K562 (cell line): Measurements from ENCODE around the gene PPIL1. TPM values are rescaled to one million over a fixed set of nuclear protein-coding genes. Genes with fewer than 3 reads are reported as not detected.

Experiments used
- BACH1 ChIP-seq: fragments of 200-800 bp; sonication (Bioruptor generic); IDR thresholded peaks from 2 replicates; pipeline ENCODE4 v1.6.1; 2016; ENCODE audit warnings: missing genetic modification characterization, missing compliant biosample characterization
- CCAR2 ChIP-seq: fragments of 200-400 bp; formaldehyde crosslinking; IDR thresholded peaks from 2 replicates; pipeline ENCODE4 v1.6.1; 2017; ENCODE audit warnings: mild to moderate bottlenecking, low read depth, low read length
- CREM ChIP-seq: IDR thresholded peaks from 2 replicates; pipeline ENCODE4 v1.6.1; 2014; ENCODE audit warnings: antibody characterized with exemption, low read depth
- CXXC5 ChIP-seq: fragments of 250-450 bp; sonication (Bioruptor Pico); IDR thresholded peaks from 2 replicates; pipeline ENCODE4 v1.8.0; 2022; ENCODE audit warnings: inconsistent platforms, mild to moderate bottlenecking, moderate library complexity
- EP300 ChIP-seq: IDR thresholded peaks from 2 replicates; pipeline ENCODE4 v1.6.1; 2012; ENCODE audit warnings: low read length, improper control_type of control experiment
- FOXP4 ChIP-seq: sonication (generic); formaldehyde crosslinking; IDR thresholded peaks from 2 replicates; pipeline ENCODE4 v1.8.0; 2022; ENCODE audit warnings: mild to moderate bottlenecking, missing genetic modification reagents, borderline replicate concordance
- GATA2 ChIP-seq: sonication (generic); formaldehyde crosslinking; IDR thresholded peaks from 2 replicates; pipeline ENCODE4 v1.4.0; 2020; ENCODE audit warnings: mild to moderate bottlenecking, missing genetic modification reagents
- GATAD2A ChIP-seq: fragments of 450-650 bp; IDR thresholded peaks from 2 replicates; pipeline ENCODE4 v1.6.1; 2017
- GATAD2B ChIP-seq: fragments of 450-650 bp; IDR thresholded peaks from 2 replicates; pipeline ENCODE4 v1.6.1; 2017; ENCODE audit warnings: mild to moderate bottlenecking, borderline replicate concordance
- HDAC2 ChIP-seq: fragments of 450-650 bp; IDR thresholded peaks from 2 replicates; pipeline ENCODE4 v1.6.1; 2016; ENCODE audit warnings: mild to moderate bottlenecking
- HNRNPK ChIP-seq: fragments of 200-400 bp; formaldehyde crosslinking; IDR thresholded peaks from one replicate; pipeline ENCODE4 v1.6.1; 2018; ENCODE audit warnings: mild to moderate bottlenecking, low read depth, low read length; ENCODE audit not compliant: poor library complexity, severe bottlenecking
- JUN ChIP-seq, 2 experiments: sonication (generic) in 1 of 2; formaldehyde crosslinking in 1 of 2; IDR thresholded peaks; 2 replicates each; pipeline versions ENCODE4 v1.6.1 to v1.8.0; 2012 to 2022; ENCODE audit warnings: borderline replicate concordance in 2 of 2, mild to moderate bottlenecking in 2 of 2, improper control_type of control experiment in 1 of 2, low read depth in 1 of 2, low read length in 1 of 2, missing genetic modification reagents in 1 of 2
- MTA2 ChIP-seq: fragments of 450-650 bp; IDR thresholded peaks from 2 replicates; pipeline ENCODE4 v1.6.1; 2016; ENCODE audit warnings: low read depth
- MYNN ChIP-seq, 2 experiments: sonication (generic); formaldehyde crosslinking in 1 of 2; IDR thresholded peaks; 2 replicates each; pipeline versions ENCODE4 v1.5.0 to v1.6.1; 2016 to 2020; ENCODE audit warnings: antibody characterized with exemption in 1 of 2, missing genetic modification reagents in 1 of 2
- NFIC ChIP-seq: fragments of 450-650 bp; IDR thresholded peaks from 2 replicates; pipeline ENCODE4 v1.6.1; 2017; ENCODE audit warnings: mild to moderate bottlenecking, inconsistent platforms
- NR2C2 ChIP-seq, 2 experiments: fragments of 200-800 bp in 1 of 2; sonication (Bioruptor generic) in 1 of 2; sonication (generic) in 1 of 2; formaldehyde crosslinking in 1 of 2; IDR thresholded peaks; 2 replicates each; pipeline versions ENCODE4 v1.6.1 to v1.8.0; 2016 to 2022; ENCODE audit warnings: mild to moderate bottlenecking in 1 of 2, missing compliant biosample characterization in 1 of 2, missing genetic modification characterization in 1 of 2, missing genetic modification reagents in 1 of 2
- PTRF ChIP-seq: fragments of 450-650 bp; IDR thresholded peaks from 2 replicates; pipeline ENCODE4 v1.6.1; 2016; ENCODE audit warnings: mild to moderate bottlenecking, missing genetic modification characterization, missing compliant biosample characterization
- RNF2 ChIP-seq: sonication (generic); IDR thresholded peaks from 2 replicates; pipeline ENCODE4 v1.6.1; 2016
- TAF7 ChIP-seq: fragments of 450-650 bp; IDR thresholded peaks from 2 replicates; pipeline ENCODE4 v1.6.1; 2016; ENCODE audit warnings: missing genetic modification characterization, missing compliant biosample characterization
- TAF9B ChIP-seq: fragments of 450-650 bp; IDR thresholded peaks from 2 replicates; pipeline ENCODE4 v1.6.1; 2018; ENCODE audit warnings: mild to moderate bottlenecking; ENCODE audit not compliant: partially characterized antibody
- ZKSCAN8 ChIP-seq: fragments of 200-800 bp; sonication (Bioruptor generic); IDR thresholded peaks from 2 replicates; pipeline ENCODE4 v1.6.1; 2016; ENCODE audit warnings: missing genetic modification characterization, missing compliant biosample characterization
- ZNF134 ChIP-seq: fragments of 250-450 bp; sonication (Bioruptor Pico); conservative IDR thresholded peaks from 2 replicates; pipeline ENCODE4 v1.4.0; 2020
- ZNF316 ChIP-seq: fragments of 450-650 bp; IDR thresholded peaks from 2 replicates; pipeline ENCODE4 v1.6.1; 2016
- ZNF668 ChIP-seq: fragments of 250-450 bp; sonication (Bioruptor Pico); IDR thresholded peaks from 2 replicates; pipeline ENCODE4 v1.8.0; 2022; ENCODE audit warnings: mild to moderate bottlenecking, inconsistent platforms
- polyA plus RNA-seq, 8 experiments: library from polyadenylated mRNA; depleted of rRNA in 4 of 8; stranded (reverse) in 5 of 8; unstranded in 3 of 8; fragments of >200 nt; fragmentation: Nextera tagmentation in 2 of 8; fragmentation: Illumina TruSeq in 1 of 8; extraction: Ambion mirVana in 2 of 8; extraction: Trizol in 1 of 8; gene quantifications; 2 replicates each; pipeline versions ENCODE4 v1.2.1 to v1.2.3, GENCODE V29; 2011 to 2014; ENCODE audit warnings: inconsistent platforms in 1 of 8, missing spikeins in 1 of 8
- total RNA-seq, 7 experiments: library from RNA; depleted of rRNA in 6 of 7; stranded (reverse); fragments of >200 nt in 6 of 7; fragmentation: Illumina TruSeq in 2 of 7; extraction: Trizol in 2 of 7; gene quantifications; 2 replicates each; pipeline versions ENCODE4 v1.2.1 to v1.2.3, GENCODE V29; 2011 to 2021; ENCODE audit warnings: low replicate concordance in 1 of 7
- TF ChIP-seq, protein P1 (sequence below): fragments of 450-650 bp; IDR thresholded peaks from 2 replicates; pipeline ENCODE4 v1.6.1; 2016
- TF ChIP-seq, protein P2 (sequence below): fragments of 450-650 bp; IDR thresholded peaks from 2 replicates; pipeline ENCODE4 v1.6.1; 2016; ENCODE audit warnings: missing biosample characterization, missing genetic modification characterization

Gene PPIL1
- total and polyA plus RNA-seq, 9 of the 15 experiments (the other 6 are each of a cell fraction or from before 2014, with no cell fraction given) = 65.8 to 205 (median 130) TPM

GRCh38 chr6:36862164-36862847 lies 12.3 kb downstream of the PPIL1 start (continued):
- TF ChIP-seq, protein P1, sequence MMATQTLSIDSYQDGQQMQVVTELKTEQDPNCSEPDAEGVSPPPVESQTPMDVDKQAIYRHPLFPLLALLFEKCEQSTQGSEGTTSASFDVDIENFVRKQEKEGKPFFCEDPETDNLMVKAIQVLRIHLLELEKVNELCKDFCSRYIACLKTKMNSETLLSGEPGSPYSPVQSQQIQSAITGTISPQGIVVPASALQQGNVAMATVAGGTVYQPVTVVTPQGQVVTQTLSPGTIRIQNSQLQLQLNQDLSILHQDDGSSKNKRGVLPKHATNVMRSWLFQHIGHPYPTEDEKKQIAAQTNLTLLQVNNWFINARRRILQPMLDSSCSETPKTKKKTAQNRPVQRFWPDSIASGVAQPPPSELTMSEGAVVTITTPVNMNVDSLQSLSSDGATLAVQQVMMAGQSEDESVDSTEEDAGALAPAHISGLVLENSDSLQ = peak; percentile 93
- TF ChIP-seq ZNF668 (CRISPR knock-in tag) = peak; percentile 59; the same call in 1 of the 2 replicates
- TF ChIP-seq, protein P2, sequence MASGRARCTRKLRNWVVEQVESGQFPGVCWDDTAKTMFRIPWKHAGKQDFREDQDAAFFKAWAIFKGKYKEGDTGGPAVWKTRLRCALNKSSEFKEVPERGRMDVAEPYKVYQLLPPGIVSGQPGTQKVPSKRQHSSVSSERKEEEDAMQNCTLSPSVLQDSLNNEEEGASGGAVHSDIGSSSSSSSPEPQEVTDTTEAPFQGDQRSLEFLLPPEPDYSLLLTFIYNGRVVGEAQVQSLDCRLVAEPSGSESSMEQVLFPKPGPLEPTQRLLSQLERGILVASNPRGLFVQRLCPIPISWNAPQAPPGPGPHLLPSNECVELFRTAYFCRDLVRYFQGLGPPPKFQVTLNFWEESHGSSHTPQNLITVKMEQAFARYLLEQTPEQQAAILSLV = peak; percentile 63; the same call in 1 of the 2 replicates
- TF ChIP-seq CCAR2 = 0 out of 2 replicates have a peak, but pooled peaks have one; percentile 29
- TF ChIP-seq MTA2 = peak; percentile 58; the same call in 1 of the 2 replicates
- TF ChIP-seq EP300 = peak; percentile 96
- TF ChIP-seq GATAD2B = peak; percentile 11; the same call in 1 of the 2 replicates
- TF ChIP-seq CREM = peak; percentile 46; the same call in 1 of the 2 replicates
- TF ChIP-seq HNRNPK = no peak
- no peak for TF ChIP-seq NR2C2 (CRISPR knock-in tag; IDR thresholded peaks at IDR 0.05)
- peak; percentile 83 for TF ChIP-seq NR2C2 (tag; IDR thresholded peaks at IDR 0.05)
- TF ChIP-seq BACH1 (tag) = peak; percentile 97
- 0 out of 2 replicates have a peak, but pooled peaks have one; percentile 27 for TF ChIP-seq ZNF134 (CRISPR knock-in tag)
- no peak for TF ChIP-seq TAF7
- TF ChIP-seq MYNN (IDR thresholded peaks at IDR 0.05) = peak; percentile 50; the same call in 1 of the 2 replicates
- TF ChIP-seq MYNN (CRISPR knock-in tag; IDR thresholded peaks at IDR 0.05) = no peak
- TF ChIP-seq ZNF316 = peak; percentile 99
- peak; percentile 69; the same call in 1 of the 2 replicates for TF ChIP-seq GATAD2A
- peak; percentile 66 for TF ChIP-seq NFIC
- TF ChIP-seq ZKSCAN8 (CRISPR knock-in tag) = peak; percentile 83
- TF ChIP-seq CXXC5 (CRISPR knock-in tag) = peak; percentile 64; the same call in 1 of the 2 replicates
- TF ChIP-seq GATA2 (CRISPR knock-in tag) = peak; percentile 75
- TF ChIP-seq RNF2 = no peak
- TF ChIP-seq HDAC2 = peak; percentile 70
- peak; percentile 41; the same call in 1 of the 2 replicates for TF ChIP-seq FOXP4 (CRISPR knock-in tag)
- peak; percentile 75 for TF ChIP-seq TAF9B
- TF ChIP-seq PTRF (tag) = peak; percentile 52; the same call in 1 of the 2 replicates
- TF ChIP-seq JUN (IDR thresholded peaks at IDR 0.05; ENCODE audit: borderline replicate concordance, low read depth, low read length) = peak; percentile 64; the same call in 1 of the 2 replicates
- no peak for TF ChIP-seq JUN (CRISPR knock-in tag; IDR thresholded peaks at IDR 0.05; ENCODE audit: borderline replicate concordance)
